Calu3 (cell line): ENCODE results near the gene TNFAIP8L1. TPM values are rescaled to one million over a fixed set of nuclear protein-coding genes. Genes with fewer than 3 reads are reported as not detected.

Source experiments
- BruUV-seq: library from RNA; stranded (reverse); fragments of 400-500 nt; replicated peaks from 2 replicates; lab custom pipeline; 2021; lab: Mats Ljungman, UMichigan
- CTCF ChIA-PET: fragments of 300-600 bp; sonication (Branson Sonifier 250); formaldehyde crosslinking; loops from one replicate; lab custom pipeline; 2022; ENCODE audit warnings: antibody characterized with exemption; lab: Charles Lee
- DNase-seq: peaks from one replicate; pipeline ENCODE4 v3.0.0; 2022
- H3K27ac Mint-ChIP-seq: one replicate; pipeline ENCODE4 v1.8.0; 2022; ENCODE audit warnings: mixed read lengths; ENCODE audit not compliant: unreplicated experiment
- H3K27me3 Mint-ChIP-seq: one replicate; pipeline ENCODE4 v1.8.0; 2022; ENCODE audit warnings: mixed read lengths; ENCODE audit not compliant: unreplicated experiment
- H3K36me3 Mint-ChIP-seq: one replicate; pipeline ENCODE4 v1.8.0; 2022; ENCODE audit warnings: mild to moderate bottlenecking, moderate library complexity, mixed read lengths; ENCODE audit not compliant: insufficient read depth, unreplicated experiment
- H3K4me1 Mint-ChIP-seq: one replicate; pipeline ENCODE4 v1.8.0; 2022; ENCODE audit warnings: mild to moderate bottlenecking, low read depth, mixed read lengths; ENCODE audit not compliant: unreplicated experiment
- H3K4me3 Mint-ChIP-seq: one replicate; pipeline ENCODE4 v1.8.0; 2022; ENCODE audit warnings: mild to moderate bottlenecking, low read depth, moderate library complexity, mixed read lengths; ENCODE audit not compliant: unreplicated experiment
- H3K9me3 Mint-ChIP-seq: one replicate; pipeline ENCODE4 v1.8.0; 2022; ENCODE audit warnings: low read depth, mixed read lengths; ENCODE audit not compliant: unreplicated experiment
- intact Hi-C: fragments of 100-400 bp; cut with micrococcal nuclease; formaldehyde crosslinking; loops from one replicate; pipeline ENCODE4 v1.10.0; 2022; ENCODE audit not compliant: unreplicated experiment
- total RNA-seq: library from RNA; stranded (reverse); gene quantifications from 2 replicates; pipeline ENCODE4 v1.2.3, GENCODE V29; 2022
- TF ChIP-seq, protein P1 (sequence below): fragments of 200-600 bp; IDR thresholded peaks from one replicate; pipeline ENCODE4 v1.8.0; 2022; ENCODE audit warnings: antibody characterized with exemption; ENCODE audit not compliant: unreplicated experiment

The TNFAIP8L1 gene
- total RNA-seq, 1 experiment from 2014 or later: 5.3 TPM

DNA sequence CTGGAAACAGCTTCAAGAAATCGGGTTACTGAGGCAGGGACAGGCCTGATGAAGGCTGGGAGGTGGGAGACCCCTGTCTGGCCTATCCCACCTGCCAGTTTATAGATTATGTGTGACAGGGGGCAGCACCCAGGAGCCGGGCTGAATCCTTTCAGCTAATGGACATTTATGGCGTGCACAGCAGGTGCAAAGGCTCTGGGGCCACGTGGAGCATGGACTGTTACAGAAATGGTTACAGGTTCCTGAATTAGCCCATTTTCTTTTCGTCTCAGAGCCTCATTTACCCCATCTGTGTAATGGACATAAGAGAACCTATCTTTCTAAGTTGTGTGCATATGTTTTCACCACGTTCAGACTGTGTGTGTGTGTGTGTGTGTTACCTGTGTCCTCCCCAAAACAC lies 34.4 kb upstream of the TNFAIP8L1 start:
- H3K4me1 Mint-ChIP-seq: no peaks in the 10 kb centered on the region
- no peak overlapping the region for H3K4me3 Mint-ChIP-seq
- no peak overlapping the region for H3K27ac Mint-ChIP-seq
- CTCF ChIA-PET: no interaction called here
- BruUV-seq: no TSS peak
- intact Hi-C loops: no loop called here
- peaks cover 16% of the 10 kb centered on the region for H3K27me3 Mint-ChIP-seq
- peaks cover 4% of the 10 kb centered on the region for H3K36me3 Mint-ChIP-seq
- TF ChIP-seq, protein P1, sequence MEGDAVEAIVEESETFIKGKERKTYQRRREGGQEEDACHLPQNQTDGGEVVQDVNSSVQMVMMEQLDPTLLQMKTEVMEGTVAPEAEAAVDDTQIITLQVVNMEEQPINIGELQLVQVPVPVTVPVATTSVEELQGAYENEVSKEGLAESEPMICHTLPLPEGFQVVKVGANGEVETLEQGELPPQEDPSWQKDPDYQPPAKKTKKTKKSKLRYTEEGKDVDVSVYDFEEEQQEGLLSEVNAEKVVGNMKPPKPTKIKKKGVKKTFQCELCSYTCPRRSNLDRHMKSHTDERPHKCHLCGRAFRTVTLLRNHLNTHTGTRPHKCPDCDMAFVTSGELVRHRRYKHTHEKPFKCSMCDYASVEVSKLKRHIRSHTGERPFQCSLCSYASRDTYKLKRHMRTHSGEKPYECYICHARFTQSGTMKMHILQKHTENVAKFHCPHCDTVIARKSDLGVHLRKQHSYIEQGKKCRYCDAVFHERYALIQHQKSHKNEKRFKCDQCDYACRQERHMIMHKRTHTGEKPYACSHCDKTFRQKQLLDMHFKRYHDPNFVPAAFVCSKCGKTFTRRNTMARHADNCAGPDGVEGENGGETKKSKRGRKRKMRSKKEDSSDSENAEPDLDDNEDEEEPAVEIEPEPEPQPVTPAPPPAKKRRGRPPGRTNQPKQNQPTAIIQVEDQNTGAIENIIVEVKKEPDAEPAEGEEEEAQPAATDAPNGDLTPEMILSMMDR: no peak
- DNase-seq: no peak
- no peaks in the 10 kb centered on the region for H3K9me3 Mint-ChIP-seq

DNA sequence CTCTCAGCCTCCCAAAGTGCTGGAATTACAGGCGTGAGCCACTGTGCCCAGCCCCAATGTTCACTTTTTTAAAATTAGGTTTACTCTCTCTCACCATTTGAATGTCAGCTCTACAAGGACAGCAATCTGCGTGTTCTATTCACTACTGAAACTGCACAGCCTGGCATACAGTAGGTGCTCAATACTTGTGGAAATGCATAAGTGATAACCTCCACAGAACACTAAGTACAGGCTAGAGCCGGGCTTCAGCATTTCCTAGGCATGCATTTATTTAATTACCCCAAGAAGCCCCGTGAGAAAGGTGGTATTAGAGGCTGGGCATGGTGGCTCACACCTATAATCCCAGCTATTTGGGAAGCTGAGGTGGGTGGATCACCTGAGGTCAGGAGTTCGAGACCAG lies 33.1 kb upstream of the TNFAIP8L1 start:
- no peak overlapping the region for H3K4me3 Mint-ChIP-seq
- intact Hi-C loops: no loop called here
- CTCF ChIA-PET: no interaction called here
- peaks cover 9% of the 10 kb centered on the region for H3K36me3 Mint-ChIP-seq
- H3K27me3 Mint-ChIP-seq: peaks cover 28% of the 10 kb centered on the region
- BruUV-seq: no TSS peak
- TF ChIP-seq, protein P1: no peak
- no peaks in the 10 kb centered on the region for H3K9me3 Mint-ChIP-seq
- no peak for DNase-seq
- no peak overlapping the region for H3K27ac Mint-ChIP-seq
- no peaks in the 10 kb centered on the region for H3K4me1 Mint-ChIP-seq

DNA sequence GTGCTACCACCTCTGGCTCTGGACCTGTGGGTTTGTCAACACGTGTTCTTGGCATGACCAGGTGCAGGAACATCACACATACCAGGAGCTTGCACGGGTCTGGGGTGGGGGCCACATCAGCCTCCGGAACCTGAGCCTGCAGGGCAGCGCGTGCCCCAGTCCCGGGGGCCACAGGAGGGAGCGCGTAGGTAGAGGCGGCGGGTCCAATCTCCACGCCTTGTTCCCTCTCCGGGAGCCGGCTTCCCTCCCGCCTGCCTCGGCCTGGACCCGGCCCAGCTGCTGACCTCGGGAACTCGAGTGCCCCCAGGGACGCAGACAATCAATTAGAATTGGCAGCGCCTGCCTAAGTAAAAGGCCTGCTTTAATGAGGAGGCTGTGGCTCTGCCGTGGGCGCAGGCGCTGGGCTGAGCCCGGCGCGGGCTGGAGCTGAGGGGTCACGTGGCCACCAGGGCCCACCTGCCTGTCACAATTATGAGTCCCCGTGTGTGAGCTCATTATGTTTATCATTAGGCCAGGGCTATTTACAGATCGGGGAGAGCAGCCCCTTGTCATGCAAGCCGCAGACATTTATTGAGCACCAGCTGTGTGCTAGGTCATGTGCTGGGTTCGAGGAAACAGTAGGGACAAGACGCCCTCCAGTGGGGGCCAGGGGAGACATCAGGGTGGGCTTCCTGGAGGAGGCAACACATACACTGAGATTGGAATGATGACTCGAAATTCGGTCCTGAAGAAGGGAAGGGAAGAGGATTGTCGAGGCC lies 32.2 kb upstream of the TNFAIP8L1 start:
- no TSS peak for BruUV-seq
- H3K27me3 Mint-ChIP-seq: peaks cover 32% of the 10 kb centered on the region
- H3K4me3 Mint-ChIP-seq: no peak overlapping the region

DNA sequence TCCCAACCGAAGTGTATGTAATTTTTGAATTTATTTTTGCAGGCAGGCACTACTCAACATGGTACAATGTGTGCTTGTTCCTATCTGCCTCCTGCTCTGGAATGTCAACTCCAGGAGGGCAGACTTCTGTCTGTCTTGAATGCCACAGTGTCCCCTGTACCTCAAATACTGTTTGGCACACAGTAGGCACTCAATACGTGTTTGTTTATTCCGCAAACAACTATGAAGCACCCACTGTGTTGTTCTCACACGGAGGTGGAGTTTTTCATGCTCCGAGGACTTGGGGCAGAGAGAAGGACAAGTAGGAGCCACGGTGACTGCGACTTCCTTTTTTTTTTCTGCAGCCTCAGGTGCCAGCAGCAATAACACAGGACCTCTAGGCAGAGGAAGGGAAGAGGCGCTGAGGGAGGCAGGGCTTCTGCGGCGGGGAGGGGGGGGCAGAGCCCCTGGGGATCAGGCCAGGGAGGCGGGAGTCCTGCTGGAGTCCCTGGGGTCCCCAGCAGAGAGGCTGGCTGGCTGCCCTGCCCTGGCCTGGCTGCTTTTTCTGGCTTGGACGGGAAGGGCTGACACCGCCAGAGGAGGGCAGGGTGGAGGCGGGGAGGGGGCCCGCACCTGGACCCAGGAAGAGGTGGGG lies 29.3 kb upstream of the TNFAIP8L1 start:
- Mint-ChIP-seq H3K9me3 (no peaks in the 10 kb centered on the region), H3K36me3 (peaks cover 9% of the 10 kb centered on the region), H3K27ac (no peak overlapping the region), H3K4me3 (no peak overlapping the region), H3K27me3 (peaks cover 48% of the 10 kb centered on the region), H3K4me1 (no peaks in the 10 kb centered on the region)
- TF ChIP-seq, protein P1: no peak
- BruUV-seq: no TSS peak
- no peak for DNase-seq
- CTCF ChIA-PET: interaction anchor here (0.6 kb wide), 1 partner anchor 343 kb away, joined by 3 read pairs; no protein-coding TSS in a partner anchor
- intact Hi-C loops: no loop called here

More for the DNA sequence above, 32.2 kb upstream of the TNFAIP8L1 start:
- no peak for DNase-seq
- CTCF ChIA-PET: no interaction called here
- TF ChIP-seq, protein P1: no peak
- intact Hi-C loops: no loop called here
- Mint-ChIP-seq H3K9me3 (no peaks in the 10 kb centered on the region), H3K36me3 (peaks cover 9% of the 10 kb centered on the region), H3K4me1 (no peaks in the 10 kb centered on the region), H3K27ac (no peak overlapping the region)
